K562 (cell line): ENCODE measurements around the gene SLC25A2. TPM values are rescaled to one million over a fixed set of nuclear protein-coding genes. Genes with fewer than 3 reads are reported as not detected.

Source experiments
- ATF1 ChIP-seq, 2 experiments: fragments of 450-650 bp in 1 of 2; IDR thresholded peaks; 2 replicates each; pipeline ENCODE4 v1.6.1; 2016; ENCODE audit warnings: missing compliant biosample characterization in 1 of 2, missing genetic modification characterization in 1 of 2
- CREB1 ChIP-seq, 2 experiments: sonication (generic) in 1 of 2; formaldehyde crosslinking in 1 of 2; IDR thresholded peaks; 2 replicates each; pipeline versions ENCODE4 v1.6.1 to v1.8.0; 2012 to 2022; ENCODE audit warnings: inconsistent platforms in 1 of 2, mild to moderate bottlenecking in 1 of 2, missing genetic modification reagents in 1 of 2, moderate library complexity in 1 of 2
- DIDO1 ChIP-seq: fragments of 450-650 bp; IDR thresholded peaks from 2 replicates; pipeline ENCODE4 v1.6.1; 2016; ENCODE audit warnings: low read depth, missing biosample characterization, missing genetic modification characterization
- FOXP4 ChIP-seq: sonication (generic); formaldehyde crosslinking; IDR thresholded peaks from 2 replicates; pipeline ENCODE4 v1.8.0; 2022; ENCODE audit warnings: mild to moderate bottlenecking, missing genetic modification reagents, borderline replicate concordance
- HOXB6 ChIP-seq: fragments of 250-450 bp; sonication (Bioruptor Pico); IDR thresholded peaks from 2 replicates; pipeline ENCODE4 v1.5.1; 2022; ENCODE audit warnings: mild to moderate bottlenecking, borderline replicate concordance
- LEF1 ChIP-seq: fragments of 450-650 bp; IDR thresholded peaks from 2 replicates; pipeline ENCODE4 v1.6.1; 2016; ENCODE audit warnings: mild to moderate bottlenecking
- MCM3 ChIP-seq: fragments of 450-650 bp; IDR thresholded peaks from 2 replicates; pipeline ENCODE4 v1.6.1; 2016
- MXI1 ChIP-seq: IDR thresholded peaks from 2 replicates; pipeline ENCODE4 v1.6.1; 2011; ENCODE audit warnings: low read depth, mild to moderate bottlenecking, improper control_type of control experiment, low read length
- MYC ChIP-seq, 2 experiments: fragments of 250-450 bp in 1 of 2; sonication (Bioruptor Pico) in 1 of 2; IDR thresholded peaks; 2 replicates each; pipeline versions ENCODE4 v1.5.1 to v1.6.1; 2012 to 2021; ENCODE audit warnings: low read depth in 2 of 2, borderline replicate concordance in 1 of 2, improper control_type of control experiment in 1 of 2, low read length in 1 of 2, mild to moderate bottlenecking in 1 of 2, moderate library complexity in 1 of 2
- NFXL1 ChIP-seq: fragments of 450-650 bp; formaldehyde crosslinking; IDR thresholded peaks from 2 replicates; pipeline ENCODE4 v1.4.0; 2021; ENCODE audit warnings: mild to moderate bottlenecking
- NR4A1 ChIP-seq, 2 experiments: fragments of 250-450 bp in 1 of 2; fragments of 450-650 bp in 1 of 2; sonication (Bioruptor Pico) in 1 of 2; IDR thresholded peaks; 2 replicates each; pipeline versions ENCODE4 v1.4.0 to v1.6.1; 2016 to 2020; ENCODE audit warnings: mild to moderate bottlenecking in 2 of 2, missing compliant biosample characterization in 1 of 2, missing genetic modification characterization in 1 of 2, moderate library complexity in 1 of 2
- PYGO2 ChIP-seq: fragments of 450-650 bp; IDR thresholded peaks from 2 replicates; pipeline ENCODE4 v1.6.1; 2016; ENCODE audit warnings: mild to moderate bottlenecking, missing genetic modification characterization, moderate library complexity, missing compliant biosample characterization
- SNAPC5 ChIP-seq: fragments of 250-450 bp; sonication (Bioruptor Pico); IDR thresholded peaks from 2 replicates; pipeline ENCODE4 v1.8.0; 2021; ENCODE audit warnings: moderate library complexity, mild to moderate bottlenecking, inconsistent platforms
- THRA ChIP-seq: fragments of 450-650 bp; IDR thresholded peaks from 2 replicates; pipeline ENCODE4 v1.6.1; 2017; ENCODE audit warnings: mild to moderate bottlenecking, moderate library complexity
- ZBTB9 ChIP-seq: fragments of 450-650 bp; formaldehyde crosslinking; IDR thresholded peaks from 2 replicates; pipeline ENCODE4 v1.4.0; 2020; ENCODE audit warnings: mild to moderate bottlenecking, moderate library complexity
- ZNF280A ChIP-seq: fragments of 450-650 bp; IDR thresholded peaks from 2 replicates; pipeline ENCODE4 v1.6.1; 2018; ENCODE audit warnings: mild to moderate bottlenecking, low read depth; ENCODE audit not compliant: partially characterized antibody
- polyA plus RNA-seq, 8 experiments: library from polyadenylated mRNA; depleted of rRNA in 4 of 8; stranded (reverse) in 5 of 8; unstranded in 3 of 8; fragments of >200 nt; fragmentation: Nextera tagmentation in 2 of 8; fragmentation: Illumina TruSeq in 1 of 8; extraction: Ambion mirVana in 2 of 8; extraction: Trizol in 1 of 8; gene quantifications; 2 replicates each; pipeline versions ENCODE4 v1.2.1 to v1.2.3, GENCODE V29; 2011 to 2014; ENCODE audit warnings: inconsistent platforms in 1 of 8, missing spikeins in 1 of 8
- total RNA-seq, 7 experiments: library from RNA; depleted of rRNA in 6 of 7; stranded (reverse); fragments of >200 nt in 6 of 7; fragmentation: Illumina TruSeq in 2 of 7; extraction: Trizol in 2 of 7; gene quantifications; 2 replicates each; pipeline versions ENCODE4 v1.2.1 to v1.2.3, GENCODE V29; 2011 to 2021; ENCODE audit warnings: low replicate concordance in 1 of 7

Gene SLC25A2
- total and polyA plus RNA-seq, 9 of the 15 experiments (the other 6 are each of a cell fraction or from before 2014, with no cell fraction given) = 0.09 to 0.11 (median 0.11) TPM; not detected in 6

- TF ChIP-seq MXI1 (no peak), ZNF280A (peak; percentile 21), CREB1 (IDR thresholded peaks at IDR 0.05) (peak; percentile 76), CREB1 (CRISPR knock-in tag; IDR thresholded peaks at IDR 0.05) (peak; percentile 85), DIDO1 (tag) (no peak), SNAPC5 (CRISPR knock-in tag) (no peak), NR4A1 (CRISPR knock-in tag; IDR thresholded peaks at IDR 0.05) (no peak), NR4A1 (tag; IDR thresholded peaks at IDR 0.05) (no peak), ATF1 (CRISPR knock-in tag; IDR thresholded peaks at IDR 0.05) (peak; percentile 44; the same call in 1 of the 2 replicates), ATF1 (tag; IDR thresholded peaks at IDR 0.05) (peak; percentile 94), FOXP4 (CRISPR knock-in tag) (no peak), MCM3 (no peak), THRA (no peak), ZBTB9 (CRISPR knock-in tag) (no peak), MYC (IDR thresholded peaks at IDR 0.05; ENCODE audit: low read depth, low read length) (peak; percentile 12; the same call in 1 of the 2 replicates), MYC (CRISPR knock-in tag; IDR thresholded peaks at IDR 0.05; ENCODE audit: borderline replicate concordance, low read depth) (no peak), NFXL1 (CRISPR knock-in tag) (no peak), PYGO2 (tag) (no peak), LEF1 (peak; percentile 33; the same call in 1 of the 2 replicates), HOXB6 (CRISPR knock-in tag) (no peak)
These were observed 16.6 kb upstream of the SLC25A2 start, which contains the start of gene TAF7 (continued) for GRCh38 chr5:141320225-141321169.
